GM18526 (cell line): ENCODE measurements around the gene MAPK4.

Source experiments
- POLR2A ChIP-seq: IDR thresholded peaks from 3 replicates; pipeline ENCODE4 v1.6.1; 2011; ENCODE audit not compliant: insufficient read length; ENCODE audit errors: extremely low read depth

The MAPK4 gene

GRCh38 chr18:50620319-50620718 lies 60.4 kb downstream of the MAPK4 start:
- TF ChIP-seq POLR2A, result no peak

GRCh38 chr18:50621366-50621765 lies 61.5 kb downstream of the MAPK4 start:
- TF ChIP-seq POLR2A, result no peak

GRCh38 chr18:50622320-50622719 lies 62.4 kb downstream of the MAPK4 start:
- TF ChIP-seq POLR2A, result no peak

- TF ChIP-seq POLR2A, result no peak
Measured at GRCh38 chr18:50622865-50623393, 63.0 kb downstream of the MAPK4 start.

- TF ChIP-seq POLR2A, result no peak
Measured at GRCh38 chr18:50623694-50624352, 63.9 kb downstream of the MAPK4 start.

GRCh38 chr18:50624981-50625380 lies 65.1 kb downstream of the MAPK4 start:
- no peak for TF ChIP-seq POLR2A

GRCh38 chr18:50626317-50626716 lies 66.4 kb downstream of the MAPK4 start:
- TF ChIP-seq POLR2A, result no peak

GRCh38 chr18:50627594-50628532 lies 68.0 kb downstream of the MAPK4 start:
- TF ChIP-seq POLR2A, result no peak

GRCh38 chr18:50628533-50628905 lies 68.6 kb downstream of the MAPK4 start:
- TF ChIP-seq POLR2A, result no peak

GRCh38 chr18:50629148-50629631 lies 69.3 kb downstream of the MAPK4 start:
- TF ChIP-seq POLR2A, result no peak

GRCh38 chr18:50630895-50631294 lies 71.0 kb downstream of the MAPK4 start:
- TF ChIP-seq POLR2A, result no peak

GRCh38 chr18:50632895-50633515 lies 73.1 kb downstream of the MAPK4 start:
- no peak for TF ChIP-seq POLR2A

GRCh38 chr18:50633992-50634391 lies 74.1 kb downstream of the MAPK4 start:
- no peak for TF ChIP-seq POLR2A

GRCh38 chr18:50636366-50637057 lies 76.6 kb downstream of the MAPK4 start:
- no peak for TF ChIP-seq POLR2A
